ENCODE results near the gene APOL3.

APOL3 gene

GRCh38 chr22:36136988-36137387 is 23.6 kb downstream of the APOL3 start:
- Histone ChIP-seq H3K27ac (no peak overlapping the region), H3K9ac (ENCODE audit: insufficient read length) (no peak overlapping the region), H3K9me3 (ENCODE audit: low read depth, low read length) (no peaks in the 10 kb centered on the region), H3K36me3 (ENCODE audit: insufficient read depth, low read length) (no peaks in the 10 kb centered on the region), H3K4me3 (no peak overlapping the region)
- no peak for DNase-seq (ENCODE audit: low read depth, low spot score)
- TF ChIP-seq FOXP2 (optimal IDR thresholded peaks at IDR 0.05; ENCODE audit: control extremely low read depth, extremely low read length, insufficient read depth) (no peak), EZH2 (IDR thresholded peaks at IDR 0.05) (no peak), POLR2AphosphoS5 (IDR thresholded peaks at IDR 0.05; ENCODE audit: borderline replicate concordance, low read depth, low read length) (no peak)

GRCh38 chr22:36136475-36136874 is 24.1 kb downstream of the APOL3 start:
- no peak for DNase-seq (ENCODE audit: low read depth, low spot score)
- Histone ChIP-seq H3K9ac (ENCODE audit: insufficient read length) (no peak overlapping the region), H3K36me3 (ENCODE audit: insufficient read depth, low read length) (no peaks in the 10 kb centered on the region), H3K4me3 (no peak overlapping the region), H3K9me3 (ENCODE audit: low read depth, low read length) (no peaks in the 10 kb centered on the region), H3K27ac (no peak overlapping the region)
- TF ChIP-seq FOXP2 (optimal IDR thresholded peaks at IDR 0.05; ENCODE audit: control extremely low read depth, extremely low read length, insufficient read depth) (no peak), POLR2AphosphoS5 (IDR thresholded peaks at IDR 0.05; ENCODE audit: borderline replicate concordance, low read depth, low read length) (no peak), EZH2 (IDR thresholded peaks at IDR 0.05) (no peak)

GRCh38 chr22:36135306-36135980 is 25.1 kb downstream of the APOL3 start:
- H3K9me3 ChIP-seq (ENCODE audit: low read depth, low read length), result no peaks in the 10 kb centered on the region
- no peaks in the 10 kb centered on the region for H3K36me3 ChIP-seq (ENCODE audit: insufficient read depth, low read length)
- no peak overlapping the region for H3K9ac ChIP-seq (ENCODE audit: insufficient read length)
- H3K4me3 ChIP-seq, result no peak overlapping the region
- TF ChIP-seq POLR2AphosphoS5 (IDR thresholded peaks at IDR 0.05; ENCODE audit: borderline replicate concordance, low read depth, low read length) (no peak), EZH2 (IDR thresholded peaks at IDR 0.05) (no peak), FOXP2 (optimal IDR thresholded peaks at IDR 0.05; ENCODE audit: control extremely low read depth, extremely low read length, insufficient read depth) (no peak)
- no peak overlapping the region for H3K27ac ChIP-seq
- DNase-seq (ENCODE audit: low read depth, low spot score), result no peak

GRCh38 chr22:36134182-36134581 is 26.4 kb downstream of the APOL3 start:
- DNase-seq (ENCODE audit: low read depth, low spot score), result no peak
- no peak for TF ChIP-seq EZH2 (IDR thresholded peaks at IDR 0.05)
- TF ChIP-seq POLR2AphosphoS5 (IDR thresholded peaks at IDR 0.05; ENCODE audit: borderline replicate concordance, low read depth, low read length), result no peak
- no peak for TF ChIP-seq FOXP2 (optimal IDR thresholded peaks at IDR 0.05; ENCODE audit: control extremely low read depth, extremely low read length, insufficient read depth)
- Histone ChIP-seq H3K4me3 (no peak overlapping the region), H3K9ac (ENCODE audit: insufficient read length) (no peak overlapping the region), H3K27ac (no peak overlapping the region), H3K36me3 (ENCODE audit: insufficient read depth, low read length) (no peaks in the 10 kb centered on the region), H3K9me3 (ENCODE audit: low read depth, low read length) (no peaks in the 10 kb centered on the region)

- H3K4me3 ChIP-seq, result no peak overlapping the region
Observed at GRCh38 chr22:36131907-36132306, 28.6 kb downstream of the APOL3 start.

GRCh38 chr22:36129486-36130388 is 30.8 kb downstream of the APOL3 start:
- Histone ChIP-seq H3K27ac (no peak overlapping the region), H3K4me3 (no peak overlapping the region), H3K36me3 (ENCODE audit: insufficient read depth, low read length) (no peaks in the 10 kb centered on the region), H3K9me3 (ENCODE audit: low read depth, low read length) (no peaks in the 10 kb centered on the region), H3K9ac (ENCODE audit: insufficient read length) (no peak overlapping the region)
- DNase-seq (ENCODE audit: low read depth, low spot score), result no peak
- no peak for TF ChIP-seq POLR2AphosphoS5 (IDR thresholded peaks at IDR 0.05; ENCODE audit: borderline replicate concordance, low read depth, low read length)
- TF ChIP-seq FOXP2 (optimal IDR thresholded peaks at IDR 0.05; ENCODE audit: control extremely low read depth, extremely low read length, insufficient read depth), result no peak
- no peak for TF ChIP-seq EZH2 (IDR thresholded peaks at IDR 0.05)

More at GRCh38 chr22:36131907-36132306, 28.6 kb downstream of the APOL3 start:
- Histone ChIP-seq H3K9ac (ENCODE audit: insufficient read length) (no peak overlapping the region), H3K9me3 (ENCODE audit: low read depth, low read length) (no peaks in the 10 kb centered on the region), H3K27ac (no peak overlapping the region), H3K36me3 (ENCODE audit: insufficient read depth, low read length) (no peaks in the 10 kb centered on the region)
- no peak for DNase-seq (ENCODE audit: low read depth, low spot score)
- TF ChIP-seq POLR2AphosphoS5 (IDR thresholded peaks at IDR 0.05; ENCODE audit: borderline replicate concordance, low read depth, low read length) (no peak), FOXP2 (optimal IDR thresholded peaks at IDR 0.05; ENCODE audit: control extremely low read depth, extremely low read length, insufficient read depth) (no peak), EZH2 (IDR thresholded peaks at IDR 0.05) (no peak)

GRCh38 chr22:36129071-36129470 is 31.5 kb downstream of the APOL3 start:
- TF ChIP-seq EZH2 (IDR thresholded peaks at IDR 0.05) (no peak), POLR2AphosphoS5 (IDR thresholded peaks at IDR 0.05; ENCODE audit: borderline replicate concordance, low read depth, low read length) (no peak), FOXP2 (optimal IDR thresholded peaks at IDR 0.05; ENCODE audit: control extremely low read depth, extremely low read length, insufficient read depth) (no peak)
- no peak overlapping the region for H3K4me3 ChIP-seq
- DNase-seq (ENCODE audit: low read depth, low spot score), result no peak

GRCh38 chr22:36125994-36126531 is 34.5 kb downstream of the APOL3 start:
- DNase-seq (ENCODE audit: low read depth, low spot score), result no peak
- Histone ChIP-seq H3K27ac (no peak overlapping the region), H3K36me3 (ENCODE audit: insufficient read depth, low read length) (no peaks in the 10 kb centered on the region), H3K9me3 (ENCODE audit: low read depth, low read length) (no peaks in the 10 kb centered on the region), H3K9ac (ENCODE audit: insufficient read length) (no peak overlapping the region), H3K4me3 (no peak overlapping the region)
- no peak for TF ChIP-seq EZH2 (IDR thresholded peaks at IDR 0.05)
- TF ChIP-seq FOXP2 (optimal IDR thresholded peaks at IDR 0.05; ENCODE audit: control extremely low read depth, extremely low read length, insufficient read depth), result no peak
- no peak for TF ChIP-seq POLR2AphosphoS5 (IDR thresholded peaks at IDR 0.05; ENCODE audit: borderline replicate concordance, low read depth, low read length)

More at GRCh38 chr22:36129071-36129470, 31.5 kb downstream of the APOL3 start:
- Histone ChIP-seq H3K9ac (ENCODE audit: insufficient read length) (no peak overlapping the region), H3K9me3 (ENCODE audit: low read depth, low read length) (no peaks in the 10 kb centered on the region), H3K27ac (no peak overlapping the region), H3K36me3 (ENCODE audit: insufficient read depth, low read length) (no peaks in the 10 kb centered on the region)
